HepG2 (cell line): ENCODE data around the gene PSEN2.

Experiments
- DNMT1 ChIP-seq: sonication (generic); formaldehyde crosslinking; IDR thresholded peaks from 2 replicates; pipeline ENCODE4 v1.5.1; 2020; ENCODE audit warnings: mild to moderate bottlenecking, missing genetic modification reagents
- GABPA ChIP-seq, 2 experiments: IDR thresholded peaks; 2 replicates each; pipeline ENCODE4 v1.6.1; 2011 to 2016; ENCODE audit warnings: low read depth in 2 of 2, low read length in 1 of 2, missing biosample characterization in 1 of 2, missing genetic modification characterization in 1 of 2
- GPN1 ChIP-seq: sonication (generic); formaldehyde crosslinking; IDR thresholded peaks from 2 replicates; pipeline ENCODE4 v1.5.1; 2020; ENCODE audit warnings: missing genetic modification reagents, borderline replicate concordance
- HDAC2 ChIP-seq: sonication (generic); formaldehyde crosslinking; IDR thresholded peaks from 2 replicates; pipeline ENCODE4 v1.4.0; 2020; ENCODE audit warnings: missing genetic modification reagents
- JUND ChIP-seq: sonication (generic); formaldehyde crosslinking; IDR thresholded peaks from 2 replicates; pipeline ENCODE4 v1.8.0; 2022; ENCODE audit warnings: mild to moderate bottlenecking, missing genetic modification reagents
- SYNCRIP ChIP-seq: fragments of 200-400 bp; formaldehyde crosslinking; IDR thresholded peaks from 2 replicates; pipeline ENCODE4 v1.6.1; 2018; ENCODE audit warnings: mild to moderate bottlenecking, low read depth, low read length; ENCODE audit not compliant: insufficient read depth
- ZBTB7A ChIP-seq: sonication (generic); formaldehyde crosslinking; IDR thresholded peaks from 2 replicates; pipeline ENCODE4 v1.8.0; 2022; ENCODE audit warnings: mild to moderate bottlenecking, missing genetic modification reagents
- ZNF883 ChIP-seq: sonication (generic); formaldehyde crosslinking; IDR thresholded peaks from 2 replicates; pipeline ENCODE4 v1.5.1; 2020; ENCODE audit warnings: mild to moderate bottlenecking, missing genetic modification reagents; ENCODE audit errors: not compliant biosample characterization

DNA sequence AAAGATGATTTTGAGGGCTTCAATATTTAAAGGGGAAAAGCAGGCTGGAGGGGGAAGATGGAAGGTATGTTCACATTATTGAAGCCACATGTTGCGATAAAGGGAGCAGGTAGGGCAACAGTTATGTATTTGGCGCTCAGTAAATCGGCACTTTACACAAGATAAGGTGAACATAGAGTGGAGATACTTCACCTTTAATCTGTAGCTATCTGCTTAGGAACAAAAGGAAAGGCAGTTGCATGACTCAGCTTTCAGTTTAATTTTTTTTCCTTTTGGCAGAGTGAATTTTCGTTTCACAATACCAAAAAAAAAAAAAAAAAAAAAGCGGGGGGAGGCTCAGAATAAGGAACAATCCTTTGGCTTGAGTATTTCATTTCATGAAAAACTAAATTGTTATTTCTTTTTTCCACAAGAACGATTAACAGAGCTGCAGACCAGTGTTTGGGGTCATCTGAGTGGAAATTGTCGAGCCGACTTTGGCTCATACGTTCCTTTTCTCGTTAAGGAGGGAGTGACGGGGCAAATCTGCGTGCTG, 68.6 kb downstream of the PSEN2 start:
- TF ChIP-seq GPN1 (CRISPR knock-in tag) (no peak), SYNCRIP (no peak), JUND (CRISPR knock-in tag) (no peak), HDAC2 (CRISPR knock-in tag) (no peak), ZNF883 (CRISPR knock-in tag) (no peak), DNMT1 (no peak), GABPA (IDR thresholded peaks at IDR 0.05; ENCODE audit: low read depth, low read length) (no peak), GABPA (CRISPR knock-in tag; IDR thresholded peaks at IDR 0.05; ENCODE audit: low read depth) (no peak), ZBTB7A (CRISPR knock-in tag) (no peak)
